GM11168 (cell line): ENCODE results near the gene CAMK2A.
"Not testable (repeated sequence)": the region's sequence is repeated elsewhere in the genome, so short reads cannot be mapped to it uniquely, and the experiment has no call there.

ENCODE experiments used
- in situ Hi-C: fragments of 300-500 bp; cut with MboI; formaldehyde crosslinking; loops from one replicate; pipeline ENCODE4 v1.12.0; 2022; ENCODE audit warnings: low sequenced_read_pairs; ENCODE audit not compliant: unreplicated experiment

Gene CAMK2A

GRCh38 chr5:150262502-150262901, 27.1 kb downstream of the CAMK2A start:
- in situ Hi-C loops, result no loop called here

- in situ Hi-C loops, result no loop called here
Measured at GRCh38 chr5:150261231-150261630, 28.3 kb downstream of the CAMK2A start.

- in situ Hi-C loops, result no loop called here
Measured at GRCh38 chr5:150258130-150258529, 31.4 kb downstream of the CAMK2A start.

GRCh38 chr5:150257424-150257823, 32.1 kb downstream of the CAMK2A start:
- in situ Hi-C loops, result no loop called here

- in situ Hi-C loops, result no loop called here
Measured at GRCh38 chr5:150256410-150257064, 33.0 kb downstream of the CAMK2A start.

- in situ Hi-C loops, result no loop called here
Measured at GRCh38 chr5:150255659-150256409, 33.7 kb downstream of the CAMK2A start.

GRCh38 chr5:150254774-150255173, 34.8 kb downstream of the CAMK2A start:
- in situ Hi-C loops, result no loop called here

- in situ Hi-C loops, result no loop called here
Measured at GRCh38 chr5:150254363-150254762, 35.2 kb downstream of the CAMK2A start.

GRCh38 chr5:150253416-150254208, 36.0 kb downstream of the CAMK2A start:
- in situ Hi-C loops, result no loop called here

GRCh38 chr5:150252489-150252888, 37.1 kb downstream of the CAMK2A start:
- in situ Hi-C loops, result no loop called here

GRCh38 chr5:150251504-150251903, 38.1 kb downstream of the CAMK2A start:
- in situ Hi-C loops, result no loop called here

- in situ Hi-C loops, result no loop called here
Measured at GRCh38 chr5:150249744-150250143, 39.8 kb downstream of the CAMK2A start.

GRCh38 chr5:150248946-150249345, 40.6 kb downstream of the CAMK2A start:
- in situ Hi-C loops, result no loop called here

- in situ Hi-C loops, result not testable (repeated sequence)
Measured at GRCh38 chr5:150248493-150248892, 41.1 kb downstream of the CAMK2A start.

- in situ Hi-C loops, result no loop called here
Measured at GRCh38 chr5:150247726-150248125, 41.8 kb downstream of the CAMK2A start.

GRCh38 chr5:150246835-150247234, 42.7 kb downstream of the CAMK2A start:
- in situ Hi-C loops, result no loop called here

- in situ Hi-C loops, result no loop called here
Measured at GRCh38 chr5:150246429-150246828, 43.1 kb downstream of the CAMK2A start.

- in situ Hi-C loops, result no loop called here
Measured at GRCh38 chr5:150245808-150246207, 43.8 kb downstream of the CAMK2A start.

- in situ Hi-C loops, result no loop called here
Measured at GRCh38 chr5:150245111-150245789, 44.3 kb downstream of the CAMK2A start.

- in situ Hi-C loops, result no loop called here
Measured at GRCh38 chr5:150244209-150244608, 45.4 kb downstream of the CAMK2A start.

GRCh38 chr5:150243590-150243989, 46.0 kb downstream of the CAMK2A start:
- in situ Hi-C loops, result no loop called here
